ENCODE measurements around the gene ABCD3.

GRCh38 chr1:94553323-94553730, 135.1 kb downstream of the ABCD3 start:
- TF ChIP-seq CTCF (IDR thresholded peaks at IDR 0.05; ENCODE audit: low read length) (no peak), EZH2phosphoT487 (IDR thresholded peaks at IDR 0.05; ENCODE audit: low read length) (no peak)

Data from MM.1S (cell line).